Natural killer cell (primary cell): ENCODE measurements around the gene BPHL. TPM values are rescaled to one million over a fixed set of nuclear protein-coding genes. Genes with fewer than 3 reads are reported as not detected.

Experiments used
- ATAC-seq, 3 donors: fragments of 150-1000 bp in 2 of 3; fragments of 200-7000 bp in 1 of 3; cut with Tn5 transposase; 1 replicate in 1 of 3; 2 replicates in 2 of 3; pipeline ENCODE4 v1.10.0; 2021; ENCODE audit warnings: mild to moderate bottlenecking in 2 of 3, moderate library complexity in 2 of 3
- DNase-seq, 2 donors: peaks; one replicate each; pipeline versions ENCODE4 v3.0.0 to v3.0.0-alpha.2; 2013 to 2021; ENCODE audit warnings: mixed read lengths in 1 of 2
- H3K27ac ChIP-seq: one replicate; pipeline ENCODE4 v1.5.1; 2013; ENCODE audit warnings: mild to moderate bottlenecking, low read length
- H3K27me3 ChIP-seq: one replicate; pipeline ENCODE4 v1.6.1; 2013; ENCODE audit warnings: low read length; ENCODE audit not compliant: control insufficient read depth, insufficient read depth
- H3K36me3 ChIP-seq: one replicate; pipeline ENCODE4 v1.6.1; 2013; ENCODE audit warnings: low read length; ENCODE audit not compliant: control insufficient read depth, insufficient read depth
- H3K4me1 ChIP-seq: one replicate; pipeline ENCODE4 v1.6.1; 2013; ENCODE audit warnings: low read length; ENCODE audit not compliant: control insufficient read depth, insufficient read depth
- H3K4me3 ChIP-seq: one replicate; pipeline ENCODE4 v1.5.1; 2013; ENCODE audit warnings: low read length
- H3K9me3 ChIP-seq: one replicate; pipeline ENCODE4 v1.6.1; 2013; ENCODE audit warnings: low read length; ENCODE audit not compliant: control insufficient read depth, insufficient read depth
- H3K27ac Mint-ChIP-seq, 2 donors: one replicate each; pipeline ENCODE4 v1.8.0; 2022; ENCODE audit warnings: mild to moderate bottlenecking in 2 of 2, mixed read lengths in 2 of 2, moderate library complexity in 1 of 2
- H3K27me3 Mint-ChIP-seq, 2 donors: one replicate each; pipeline ENCODE4 v1.8.0; 2022; ENCODE audit warnings: low read depth in 2 of 2, mixed read lengths in 2 of 2
- H3K36me3 Mint-ChIP-seq: one replicate; pipeline ENCODE4 v1.8.0; 2022; ENCODE audit warnings: mixed read lengths
- H3K4me1 Mint-ChIP-seq, 2 donors: one replicate each; pipeline ENCODE4 v1.8.0; 2022; ENCODE audit warnings: mixed read lengths in 2 of 2
- H3K4me3 Mint-ChIP-seq: one replicate; pipeline ENCODE4 v1.8.0; 2022; ENCODE audit warnings: mild to moderate bottlenecking, moderate library complexity, mixed read lengths
- H3K9me3 Mint-ChIP-seq, 2 donors: one replicate each; pipeline ENCODE4 v1.8.0; 2022; ENCODE audit warnings: mixed read lengths in 2 of 2
- CTCF ChIP-seq: fragments of 200-600 bp; IDR thresholded peaks from one replicate; pipeline ENCODE4 v1.8.0; 2022; ENCODE audit warnings: antibody characterized with exemption
- WGBS: methylation state at CpG from one replicate; pipeline ENCODE4 v1.1.7; 2013; ENCODE audit warnings: missing lambda C conversion rate; ENCODE audit not compliant: insufficient coverage; 5-methylcytosine and 5-hydroxymethylcytosine counted together
- intact Hi-C: fragments of 100-400 bp; cut with micrococcal nuclease; formaldehyde crosslinking; loops from one replicate; pipeline ENCODE4 v1.14.2; 2022
- total RNA-seq, 4 donors: library from RNA; stranded (reverse); fragments of 120-200 nt in 1 of 4; gene quantifications; one replicate each; pipeline versions ENCODE4 v1.2.3 to v1.2.4, GENCODE V29; 2013 to 2022

BPHL gene
- total RNA-seq, 3 donors from 2014 or later (not counting 1 experiment from before 2014, with no cell fraction given): 2.9 to 5.9 (median 5.7) TPM

GRCh38 chr6:3079682-3080081, 38.8 kb upstream of the BPHL start:
- Mint-ChIP-seq H3K9me3 (no peaks in the 10 kb centered on the region), H3K27ac (peak overlapping the region; percentile 16 to 27), H3K27me3 (no peaks in the 10 kb centered on the region), H3K4me3 (no peak overlapping the region), H3K36me3 (peaks cover 25% of the 10 kb centered on the region), H3K4me1 (peaks cover 47 to 50% of the 10 kb centered on the region in 2 donors)
- WGBS: no CpG with 5 or more reads among the region's 1 CpG
- Histone ChIP-seq H3K36me3 (peaks cover 64% of the 10 kb centered on the region), H3K4me3 (no peak overlapping the region), H3K9me3 (no peaks in the 10 kb centered on the region), H3K27ac (no peak overlapping the region), H3K27me3 (no peaks in the 10 kb centered on the region), H3K4me1 (peaks cover 30% of the 10 kb centered on the region)
- intact Hi-C loops: no loop called here
- TF ChIP-seq CTCF: no peak
- ATAC-seq (no peak), DNase-seq (no peak)

- Histone ChIP-seq H3K27me3 (no peaks in the 10 kb centered on the region), H3K36me3 (peaks cover 82% of the 10 kb centered on the region), H3K4me3 (no peak overlapping the region), H3K27ac (no peak overlapping the region), H3K4me1 (peaks cover 8% of the 10 kb centered on the region), H3K9me3 (no peaks in the 10 kb centered on the region)
- intact Hi-C loops: no loop called here
- Mint-ChIP-seq H3K4me3 (no peak overlapping the region), H3K27me3 (no peaks in the 10 kb centered on the region), H3K4me1 (peaks cover 32 to 38% of the 10 kb centered on the region in 2 donors), H3K9me3 (no peaks in the 10 kb centered on the region), H3K36me3 (peaks cover 40% of the 10 kb centered on the region), H3K27ac (no peak overlapping the region)
- 100% methylated on average over 5 of the region's 5 CpGs for WGBS
- no peak for TF ChIP-seq CTCF
- ATAC-seq (no peak), DNase-seq (no peak)
Observed at GRCh38 chr6:3081960-3082359, 36.6 kb upstream of the BPHL start.

- intact Hi-C loops: no loop called here
Observed at GRCh38 chr6:3085074-3085473, 33.4 kb upstream of the BPHL start.

More at GRCh38 chr6:3085074-3085473, 33.4 kb upstream of the BPHL start:
- ATAC-seq: no peak
- no peak for DNase-seq
- Histone ChIP-seq H3K4me1 (peaks cover 13% of the 10 kb centered on the region), H3K27ac (no peak overlapping the region), H3K9me3 (no peaks in the 10 kb centered on the region), H3K36me3 (peaks cover 71% of the 10 kb centered on the region), H3K4me3 (no peak overlapping the region), H3K27me3 (no peaks in the 10 kb centered on the region)
- Mint-ChIP-seq H3K36me3 (peaks cover 51% of the 10 kb centered on the region), H3K27me3 (no peaks in the 10 kb centered on the region), H3K27ac (peak overlapping the region in 1 of 2 donors; percentile 44), H3K4me3 (no peak overlapping the region), H3K4me1 (peaks cover 45 to 48% of the 10 kb centered on the region in 2 donors), H3K9me3 (no peaks in the 10 kb centered on the region)
- WGBS: 97% methylated on average over 4 of the region's 4 CpGs
- TF ChIP-seq CTCF: no peak
